HG03439 (cell line): ENCODE data around the gene UBE2G2.

ENCODE experiments used
- ATAC-seq: cut with Tn5 transposase; IDR thresholded peaks from one replicate; pipeline ENCODE4 v1.9.1; 2021; ENCODE audit warnings: mild to moderate bottlenecking, moderate library complexity; ENCODE audit not compliant: unreplicated experiment

Gene UBE2G2

GRCh38 chr21:44732263-44732662 is 69.4 kb downstream of the UBE2G2 start:
- no peak for ATAC-seq

GRCh38 chr21:44730951-44731579 is 70.6 kb downstream of the UBE2G2 start:
- ATAC-seq: no peak

- no peak for ATAC-seq
These were observed 71.6 kb downstream of the UBE2G2 start for GRCh38 chr21:44730028-44730395.

GRCh38 chr21:44729336-44730027 is 72.1 kb downstream of the UBE2G2 start:
- no peak for ATAC-seq

- ATAC-seq: no peak
These were observed 72.9 kb downstream of the UBE2G2 start for GRCh38 chr21:44728716-44729115.

- ATAC-seq: no peak
These were observed 73.9 kb downstream of the UBE2G2 start for GRCh38 chr21:44727757-44728156.

- ATAC-seq: no peak
These were observed 74.3 kb downstream of the UBE2G2 start for GRCh38 chr21:44727321-44727720.

GRCh38 chr21:44726826-44727225 is 74.8 kb downstream of the UBE2G2 start:
- ATAC-seq: no peak

- ATAC-seq: no peak
These were observed 76.7 kb downstream of the UBE2G2 start for GRCh38 chr21:44724926-44725325.

GRCh38 chr21:44724196-44724595 is 77.4 kb downstream of the UBE2G2 start:
- ATAC-seq: no peak

- no peak for ATAC-seq
These were observed 78.2 kb downstream of the UBE2G2 start for GRCh38 chr21:44723177-44724131.

- no peak for ATAC-seq
These were observed 78.9 kb downstream of the UBE2G2 start for GRCh38 chr21:44722731-44723130.

GRCh38 chr21:44720170-44720569 is 81.5 kb downstream of the UBE2G2 start:
- ATAC-seq: no peak
